Upper lobe of left lung (tissue), 4 donors: ENCODE measurements around the gene ANP32A.

ENCODE experiments used
- CTCF ChIP-seq, 6 experiments: fragments of 450-650 bp in 4 of 6; fragments of 200-600 bp in 2 of 6; sonication (generic) in 2 of 6; IDR thresholded peaks; one replicate each; pipeline ENCODE4 v1.5.1; 2016 to 2019; ENCODE audit warnings: antibody characterized with exemption in 6 of 6
- EP300 ChIP-seq, 4 donors: sonication (generic); formaldehyde crosslinking; IDR thresholded peaks; one replicate each; pipeline ENCODE4 v1.5.1; 2017; ENCODE audit warnings: antibody characterized with exemption in 4 of 4, control low read depth in 2 of 4
- POLR2A ChIP-seq, 4 donors: fragments of 450-650 bp; IDR thresholded peaks; one replicate each; pipeline ENCODE4 v1.5.1; 2016 to 2017; ENCODE audit warnings: antibody characterized with exemption in 4 of 4, mild to moderate bottlenecking in 2 of 4
- POLR2AphosphoS5 ChIP-seq, 2 donors: sonication (generic); formaldehyde crosslinking; IDR thresholded peaks; one replicate each; pipeline ENCODE4 v1.5.1; 2017; ENCODE audit warnings: antibody characterized with exemption in 2 of 2

GRCh38 chr15:68808770-68809169, 11.9 kb downstream of the ANP32A start:
- TF ChIP-seq POLR2A (IDR thresholded peaks at IDR 0.05): no peak
- no peak for TF ChIP-seq CTCF (IDR thresholded peaks at IDR 0.05)
- TF ChIP-seq POLR2AphosphoS5 (IDR thresholded peaks at IDR 0.05): no peak
- TF ChIP-seq EP300 (IDR thresholded peaks at IDR 0.05): no peak
